GM12878 (cell line): ENCODE measurements around the gene ZNF182.
"Not testable (repeated sequence)": the region's sequence is repeated elsewhere in the genome, so short reads cannot be mapped to it uniquely, and the experiment has no call there.

Experiments used
- CEBPB ChIP-seq, 2 experiments: fragments of 150-350 bp in 1 of 2; IDR thresholded peaks; 2 replicates each; pipeline ENCODE4 v1.6.1; 2012 to 2014; ENCODE audit warnings: low read depth in 2 of 2, low read length in 2 of 2, borderline replicate concordance in 1 of 2, inconsistent platforms in 1 of 2
- FOXM1 ChIP-seq: IDR thresholded peaks from 2 replicates; pipeline ENCODE4 v1.6.1; 2012; ENCODE audit warnings: low read depth, mild to moderate bottlenecking, inconsistent platforms, low read length, moderate library complexity
- TF ChIP-seq, protein P1 (sequence below): IDR thresholded peaks from 2 replicates; pipeline ENCODE4 v1.6.1; 2011; ENCODE audit warnings: low read depth, low read length, improper control_type of control experiment, borderline replicate concordance

DNA sequence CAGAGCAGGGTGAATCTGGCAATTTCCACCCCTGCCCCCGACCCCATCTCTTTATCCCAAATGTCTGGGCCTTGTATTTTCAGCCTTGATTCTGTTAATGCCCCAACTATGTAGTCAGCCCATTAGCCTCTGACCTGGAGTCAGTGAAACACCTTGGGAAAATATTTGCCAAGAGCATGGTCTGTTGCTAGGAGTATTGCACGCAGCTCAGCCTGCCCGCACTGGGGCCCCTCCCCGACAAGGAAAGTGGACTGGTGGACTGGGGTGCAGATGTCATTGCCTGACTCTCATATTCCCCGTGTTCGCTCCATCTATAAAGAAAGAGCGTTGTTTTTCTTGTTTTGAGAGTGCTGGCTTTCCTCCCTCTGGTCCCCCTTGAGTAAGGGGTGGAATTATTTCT is 48.5 kb downstream of the ZNF182 start:
- TF ChIP-seq CEBPB (IDR thresholded peaks at IDR 0.05; ENCODE audit: borderline replicate concordance in 1 of 2, low read depth in 2 of 2, low read length in 2 of 2); FOXM1: not testable (repeated sequence)
- TF ChIP-seq, protein P1, sequence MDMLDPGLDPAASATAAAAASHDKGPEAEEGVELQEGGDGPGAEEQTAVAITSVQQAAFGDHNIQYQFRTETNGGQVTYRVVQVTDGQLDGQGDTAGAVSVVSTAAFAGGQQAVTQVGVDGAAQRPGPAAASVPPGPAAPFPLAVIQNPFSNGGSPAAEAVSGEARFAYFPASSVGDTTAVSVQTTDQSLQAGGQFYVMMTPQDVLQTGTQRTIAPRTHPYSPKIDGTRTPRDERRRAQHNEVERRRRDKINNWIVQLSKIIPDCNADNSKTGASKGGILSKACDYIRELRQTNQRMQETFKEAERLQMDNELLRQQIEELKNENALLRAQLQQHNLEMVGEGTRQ = not testable (repeated sequence)
